Liver (tissue), 9 donors: ENCODE measurements around the gene ELAVL1. TPM values are rescaled to one million over a fixed set of nuclear protein-coding genes. Genes with fewer than 3 reads are reported as not detected.

ENCODE experiments used
- DNase-seq: peaks from one replicate; pipeline ENCODE4 v3.0.0-alpha.2; 2017; ENCODE audit warnings: low spot score
- H3K27ac ChIP-seq, 2 donors: one replicate each; pipeline ENCODE4 v1.7.0; 2013; ENCODE audit warnings: inconsistent platforms in 2 of 2, low read length in 2 of 2, control low read depth in 1 of 2, low read depth in 1 of 2, mild to moderate bottlenecking in 1 of 2
- H3K27me3 ChIP-seq, 4 donors: one replicate each; pipeline versions ENCODE4 v1.6.1 to v1.7.0; 2013; ENCODE audit warnings: low read length in 3 of 4, inconsistent platforms in 1 of 4, mild to moderate bottlenecking in 1 of 4, moderate library complexity in 1 of 4; ENCODE audit not compliant: control insufficient read depth in 4 of 4, insufficient read depth in 4 of 4
- H3K36me3 ChIP-seq, 4 donors: one replicate each; pipeline versions ENCODE4 v1.6.1 to v1.7.0; 2013; ENCODE audit warnings: low read length in 3 of 4, mild to moderate bottlenecking in 3 of 4, low read depth in 1 of 4, moderate library complexity in 1 of 4; ENCODE audit not compliant: control insufficient read depth in 4 of 4, insufficient read depth in 3 of 4
- H3K4me1 ChIP-seq, 4 donors: one replicate each; pipeline versions ENCODE4 v1.6.1 to v1.7.0; 2013; ENCODE audit warnings: low read length in 3 of 4, mild to moderate bottlenecking in 3 of 4, moderate library complexity in 1 of 4; ENCODE audit not compliant: control insufficient read depth in 4 of 4, insufficient read depth in 4 of 4
- H3K4me3 ChIP-seq, 3 donors: one replicate each; pipeline versions ENCODE4 v1.6.1 to v1.7.0; 2013; ENCODE audit warnings: low read length in 3 of 3, control low read depth in 1 of 3, low read depth in 1 of 3, mild to moderate bottlenecking in 1 of 3
- H3K9ac ChIP-seq, 2 donors: one replicate each; pipeline ENCODE4 v1.7.0; 2013; ENCODE audit warnings: low read length in 2 of 2, mild to moderate bottlenecking in 2 of 2, moderate library complexity in 2 of 2, control low read depth in 1 of 2, low read depth in 1 of 2
- H3K9me3 ChIP-seq, 4 donors: one replicate each; pipeline versions ENCODE4 v1.6.1 to v1.7.0; 2013; ENCODE audit warnings: low read length in 3 of 4; ENCODE audit not compliant: control insufficient read depth in 4 of 4
- FOXA1 ChIP-seq: IDR thresholded peaks from 2 replicates; pipeline ENCODE4 v1.6.1; 2016; ENCODE audit warnings: antibody characterized with exemption
- FOXA2 ChIP-seq: IDR thresholded peaks from 2 replicates; pipeline ENCODE4 v1.6.1; 2016; ENCODE audit warnings: antibody characterized with exemption
- GABPA ChIP-seq, 2 donors: IDR thresholded peaks in 1 of 2; conservative IDR thresholded peaks in 1 of 2; 2 replicates each; pipeline ENCODE4 v1.6.1; 2016; ENCODE audit warnings: antibody characterized with exemption in 2 of 2, mild to moderate bottlenecking in 1 of 2, moderate library complexity in 1 of 2
- HNF4G ChIP-seq: IDR thresholded peaks from 2 replicates; pipeline ENCODE4 v1.6.1; 2016; ENCODE audit warnings: antibody characterized with exemption
- JUND ChIP-seq, 2 donors: IDR thresholded peaks; 2 replicates each; pipeline ENCODE4 v1.6.1; 2016; ENCODE audit warnings: antibody characterized with exemption in 2 of 2
- NR2F2 ChIP-seq: IDR thresholded peaks from 2 replicates; pipeline ENCODE4 v1.6.1; 2016; ENCODE audit warnings: antibody characterized with exemption
- RAD21 ChIP-seq, 2 donors: IDR thresholded peaks; 2 replicates each; pipeline ENCODE4 v1.6.1; 2016; ENCODE audit warnings: antibody characterized with exemption in 2 of 2, mild to moderate bottlenecking in 2 of 2
- SP1 ChIP-seq: IDR thresholded peaks from 2 replicates; pipeline ENCODE4 v1.6.1; 2018; ENCODE audit warnings: antibody characterized with exemption, mild to moderate bottlenecking
- WGBS: extraction: QIAGEN DNeasy Blood & Tissue Kit; methylation state at CpG from one replicate; pipeline ENCODE4 v1.1.7; 2013; 5-methylcytosine and 5-hydroxymethylcytosine counted together
- polyA plus RNA-seq, 2 donors: library from polyadenylated mRNA; stranded (reverse) in 1 of 2; unstranded in 1 of 2; fragments of 200-250 nt in 1 of 2; fragments of >200 nt in 1 of 2; fragmentation: Nextera tagmentation in 1 of 2; extraction: Ambion mirVana in 1 of 2; gene quantifications; one replicate each; pipeline versions ENCODE4 v1.2.1 to v1.2.3, GENCODE V29; 2013 to 2015
- total RNA-seq, 2 donors: library from RNA; depleted of rRNA; stranded (reverse); fragments of >200 nt; gene quantifications; one replicate each; pipeline ENCODE4 v1.2.3, GENCODE V29; 2014
- TF ChIP-seq, protein P1 (sequence below): fragments of 150-350 bp; IDR thresholded peaks from 2 replicates; pipeline ENCODE4 v1.5.1; 2017; ENCODE audit warnings: improper control_type of control experiment, low read depth, low read length; ENCODE audit not compliant: missing input control
- TF ChIP-seq, protein P2 (sequence below): IDR thresholded peaks from 2 replicates; pipeline ENCODE4 v1.6.1; 2016; ENCODE audit warnings: antibody characterized with exemption
- TF ChIP-seq, protein P3 (sequence below): IDR thresholded peaks from 2 replicates; pipeline ENCODE4 v1.6.1; 2016; ENCODE audit warnings: antibody characterized with exemption
- TF ChIP-seq, protein P4 (sequence below): IDR thresholded peaks from 2 replicates; pipeline ENCODE4 v1.6.1; 2016; ENCODE audit warnings: antibody characterized with exemption
- donor health status: healthy.
- donor health status: healthy.
- donor health status: healthy.
- donor health status: healthy.
- donor health status: healthy.

ELAVL1 gene
- total and polyA plus RNA-seq, 4 donors = 14.4 to 33.7 (median 19.1) TPM

DNA sequence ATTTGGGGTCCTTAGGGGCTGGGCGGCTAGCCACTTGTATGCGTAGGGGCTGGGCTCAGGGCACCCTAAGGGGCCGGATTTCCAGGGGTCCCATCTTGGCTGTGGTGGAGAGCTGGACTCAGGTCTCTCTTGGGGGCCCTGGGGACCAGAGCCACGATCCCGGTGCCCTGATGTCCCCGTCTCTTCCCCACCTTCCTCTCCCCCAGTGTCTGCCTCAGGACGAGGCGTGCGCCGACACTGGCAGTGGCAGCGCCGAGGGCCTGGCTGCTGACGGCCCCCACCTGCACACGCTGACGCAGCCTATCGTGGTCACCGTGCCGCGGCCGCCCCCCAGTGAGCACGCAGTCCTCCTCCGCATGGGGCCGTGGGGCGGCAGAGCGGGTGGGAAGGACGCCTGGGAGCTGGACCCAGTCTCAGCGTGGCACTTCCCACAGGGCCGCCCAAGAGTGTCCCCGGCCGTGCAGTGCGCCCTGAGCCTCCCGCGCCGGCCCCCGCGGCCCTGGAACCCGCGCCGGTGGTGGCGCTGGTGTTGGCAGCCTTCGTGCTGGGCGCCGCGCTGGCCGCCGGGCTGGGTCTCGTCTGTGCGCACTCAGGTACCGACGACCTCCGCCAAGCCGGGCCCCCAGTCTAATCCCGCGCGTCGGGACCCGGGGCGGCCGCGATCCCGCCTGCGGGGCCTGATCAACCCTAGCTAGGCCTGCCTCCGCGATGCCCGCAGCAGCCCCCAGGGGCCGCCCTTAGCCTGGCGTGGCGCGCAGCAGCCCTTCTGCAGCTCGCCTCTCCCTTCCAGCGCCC lies 88.0 kb downstream of the ELAVL1 start:
- 1% methylated on average over 71 of the region's 71 CpGs for WGBS
- Histone ChIP-seq H3K9ac (no peak overlapping the region), H3K27me3 (no peaks in the 10 kb centered on the region)

DNA sequence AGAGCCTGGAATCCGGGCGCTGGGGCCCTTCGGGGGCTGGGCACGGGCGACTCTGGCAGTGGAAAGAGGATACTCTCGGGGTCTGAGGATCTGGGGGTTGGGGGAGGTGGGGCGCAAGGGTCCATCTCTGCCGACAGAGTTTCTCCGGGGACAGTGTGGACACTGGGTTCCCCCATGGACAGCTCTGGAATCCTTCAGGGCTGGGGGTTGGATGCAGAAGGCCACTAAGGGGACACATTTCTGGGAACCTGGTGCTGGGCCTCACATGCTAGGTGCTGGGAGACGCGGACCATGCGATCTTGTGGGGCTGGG lies 88.5 kb downstream of the ELAVL1 start:
- 6% methylated on average over 12 of the region's 12 CpGs for WGBS
- peaks cover 24 to 61% (median 37%) of the 10 kb centered on the region in 4 donors for H3K4me1 ChIP-seq
- DNase-seq = no peak

More for the DNA sequence above, 88.0 kb downstream of the ELAVL1 start:
- Histone ChIP-seq H3K9me3 (no peaks in the 10 kb centered on the region), H3K36me3 (peaks cover 0 to 11% (median 2%) of the 10 kb centered on the region in 4 donors), H3K4me1 (peaks cover 24 to 59% (median 37%) of the 10 kb centered on the region in 4 donors), H3K27ac (peak overlapping the region; percentile 3 to 28), H3K4me3 (peak overlapping the region in 2 of 3 donors; percentile 17 to 40)
- TF ChIP-seq RAD21 (IDR thresholded peaks at IDR 0.05) (peak in 1 of 2 donors; percentile 55), HNF4G (no peak), SP1 (no peak), GABPA (IDR thresholded peaks at IDR 0.05 in 1 of 2, conservative IDR thresholded peaks at IDR 0.05 in 1 of 2) (no peak), JUND (IDR thresholded peaks at IDR 0.05) (no peak), FOXA2 (no peak)
- TF ChIP-seq, protein P1, sequence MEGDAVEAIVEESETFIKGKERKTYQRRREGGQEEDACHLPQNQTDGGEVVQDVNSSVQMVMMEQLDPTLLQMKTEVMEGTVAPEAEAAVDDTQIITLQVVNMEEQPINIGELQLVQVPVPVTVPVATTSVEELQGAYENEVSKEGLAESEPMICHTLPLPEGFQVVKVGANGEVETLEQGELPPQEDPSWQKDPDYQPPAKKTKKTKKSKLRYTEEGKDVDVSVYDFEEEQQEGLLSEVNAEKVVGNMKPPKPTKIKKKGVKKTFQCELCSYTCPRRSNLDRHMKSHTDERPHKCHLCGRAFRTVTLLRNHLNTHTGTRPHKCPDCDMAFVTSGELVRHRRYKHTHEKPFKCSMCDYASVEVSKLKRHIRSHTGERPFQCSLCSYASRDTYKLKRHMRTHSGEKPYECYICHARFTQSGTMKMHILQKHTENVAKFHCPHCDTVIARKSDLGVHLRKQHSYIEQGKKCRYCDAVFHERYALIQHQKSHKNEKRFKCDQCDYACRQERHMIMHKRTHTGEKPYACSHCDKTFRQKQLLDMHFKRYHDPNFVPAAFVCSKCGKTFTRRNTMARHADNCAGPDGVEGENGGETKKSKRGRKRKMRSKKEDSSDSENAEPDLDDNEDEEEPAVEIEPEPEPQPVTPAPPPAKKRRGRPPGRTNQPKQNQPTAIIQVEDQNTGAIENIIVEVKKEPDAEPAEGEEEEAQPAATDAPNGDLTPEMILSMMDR = peak; percentile 33
- TF ChIP-seq, protein P2, sequence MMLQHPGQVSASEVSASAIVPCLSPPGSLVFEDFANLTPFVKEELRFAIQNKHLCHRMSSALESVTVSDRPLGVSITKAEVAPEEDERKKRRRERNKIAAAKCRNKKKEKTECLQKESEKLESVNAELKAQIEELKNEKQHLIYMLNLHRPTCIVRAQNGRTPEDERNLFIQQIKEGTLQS = no peak
- DNase-seq = peak; percentile 73

DNA sequence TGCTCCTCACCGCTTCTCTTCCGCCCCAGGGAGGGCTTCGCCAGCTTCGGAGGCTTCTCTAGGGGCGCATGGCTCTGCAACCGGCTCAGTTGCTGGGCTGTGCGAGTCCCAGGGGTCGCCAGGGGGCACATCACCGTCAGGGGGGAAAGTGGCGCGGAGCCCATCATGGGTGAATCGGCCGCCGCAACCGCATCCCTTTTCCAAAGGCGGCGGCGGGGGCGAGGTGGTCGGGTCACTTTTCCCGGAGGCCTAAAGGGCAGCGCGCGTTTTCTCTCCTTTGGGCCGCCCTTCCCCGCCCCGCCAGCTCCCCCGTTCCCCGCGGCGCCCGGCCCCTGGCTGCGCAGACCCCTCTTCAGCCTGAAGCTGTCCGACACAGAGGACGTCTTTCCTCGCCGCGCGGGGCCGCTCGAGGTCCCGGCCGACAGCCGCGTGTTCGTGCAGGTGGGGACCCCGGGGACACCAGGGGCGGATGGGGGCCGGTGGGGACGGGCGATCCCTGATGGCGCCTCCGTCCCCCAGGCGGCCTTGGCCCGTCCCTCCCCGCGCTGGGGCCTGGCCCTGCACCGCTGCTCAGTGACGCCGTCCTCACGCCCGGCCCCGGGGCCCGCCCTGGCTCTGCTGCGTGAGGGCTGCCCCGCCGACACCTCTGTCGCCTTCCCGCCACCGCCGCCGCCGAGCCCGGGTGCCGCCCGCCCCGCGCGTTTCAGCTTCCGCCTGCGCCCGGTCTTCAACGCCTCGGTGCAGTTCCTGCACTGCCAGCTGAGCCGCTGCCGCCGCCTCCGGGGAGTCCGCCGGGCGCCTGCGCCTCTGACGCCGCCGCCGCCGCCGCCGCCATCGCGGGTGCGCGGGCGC lies 89.1 kb downstream of the ELAVL1 start:
- H3K4me1 ChIP-seq = peaks cover 22 to 56% (median 33%) of the 10 kb centered on the region in 4 donors
- TF ChIP-seq, protein P3, sequence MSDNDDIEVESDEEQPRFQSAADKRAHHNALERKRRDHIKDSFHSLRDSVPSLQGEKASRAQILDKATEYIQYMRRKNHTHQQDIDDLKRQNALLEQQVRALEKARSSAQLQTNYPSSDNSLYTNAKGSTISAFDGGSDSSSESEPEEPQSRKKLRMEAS = no peak
- TF ChIP-seq, protein P4, sequence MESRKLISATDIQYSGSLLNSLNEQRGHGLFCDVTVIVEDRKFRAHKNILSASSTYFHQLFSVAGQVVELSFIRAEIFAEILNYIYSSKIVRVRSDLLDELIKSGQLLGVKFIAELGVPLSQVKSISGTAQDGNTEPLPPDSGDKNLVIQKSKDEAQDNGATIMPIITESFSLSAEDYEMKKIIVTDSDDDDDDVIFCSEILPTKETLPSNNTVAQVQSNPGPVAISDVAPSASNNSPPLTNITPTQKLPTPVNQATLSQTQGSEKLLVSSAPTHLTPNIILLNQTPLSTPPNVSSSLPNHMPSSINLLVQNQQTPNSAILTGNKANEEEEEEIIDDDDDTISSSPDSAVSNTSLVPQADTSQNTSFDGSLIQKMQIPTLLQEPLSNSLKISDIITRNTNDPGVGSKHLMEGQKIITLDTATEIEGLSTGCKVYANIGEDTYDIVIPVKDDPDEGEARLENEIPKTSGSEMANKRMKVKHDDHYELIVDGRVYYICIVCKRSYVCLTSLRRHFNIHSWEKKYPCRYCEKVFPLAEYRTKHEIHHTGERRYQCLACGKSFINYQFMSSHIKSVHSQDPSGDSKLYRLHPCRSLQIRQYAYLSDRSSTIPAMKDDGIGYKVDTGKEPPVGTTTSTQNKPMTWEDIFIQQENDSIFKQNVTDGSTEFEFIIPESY = no peak
- TF ChIP-seq SP1 (no peak), FOXA1 (no peak)
- no peaks in the 10 kb centered on the region for H3K27me3 ChIP-seq
- H3K9me3 ChIP-seq = no peaks in the 10 kb centered on the region
- peak; percentile 52 for DNase-seq
- H3K27ac ChIP-seq = no peak overlapping the region
- H3K4me3 ChIP-seq = peak overlapping the region in 1 of 3 donors; percentile 40
- no peak overlapping the region for H3K9ac ChIP-seq
- H3K36me3 ChIP-seq = peaks cover 0 to 12% (median 5%) of the 10 kb centered on the region in 4 donors
- WGBS = under 1% methylated on average over 104 of the region's 104 CpGs

More for the DNA sequence above, 88.5 kb downstream of the ELAVL1 start:
- Histone ChIP-seq H3K27ac (no peak overlapping the region), H3K9ac (no peak overlapping the region), H3K36me3 (peaks cover 0 to 9% (median 2%) of the 10 kb centered on the region in 4 donors), H3K9me3 (no peaks in the 10 kb centered on the region), H3K27me3 (no peaks in the 10 kb centered on the region), H3K4me3 (peak overlapping the region in 1 of 3 donors; percentile 40)
- TF ChIP-seq NR2F2 (no peak), SP1 (no peak)
- TF ChIP-seq, protein P3 = no peak
